Stimulated activated CD4-positive, alpha-beta T cell treated with anti-CD3 and anti-CD28 coated beads, Interleukin-4, amount 100 ng/mL, for 24 hours (primary cell): ENCODE measurements around the gene LOXL1.

Source experiments
- DNase-seq: peaks from one replicate; pipeline ENCODE4 v3.0.0-alpha.2; 2020

The LOXL1 gene

DNA sequence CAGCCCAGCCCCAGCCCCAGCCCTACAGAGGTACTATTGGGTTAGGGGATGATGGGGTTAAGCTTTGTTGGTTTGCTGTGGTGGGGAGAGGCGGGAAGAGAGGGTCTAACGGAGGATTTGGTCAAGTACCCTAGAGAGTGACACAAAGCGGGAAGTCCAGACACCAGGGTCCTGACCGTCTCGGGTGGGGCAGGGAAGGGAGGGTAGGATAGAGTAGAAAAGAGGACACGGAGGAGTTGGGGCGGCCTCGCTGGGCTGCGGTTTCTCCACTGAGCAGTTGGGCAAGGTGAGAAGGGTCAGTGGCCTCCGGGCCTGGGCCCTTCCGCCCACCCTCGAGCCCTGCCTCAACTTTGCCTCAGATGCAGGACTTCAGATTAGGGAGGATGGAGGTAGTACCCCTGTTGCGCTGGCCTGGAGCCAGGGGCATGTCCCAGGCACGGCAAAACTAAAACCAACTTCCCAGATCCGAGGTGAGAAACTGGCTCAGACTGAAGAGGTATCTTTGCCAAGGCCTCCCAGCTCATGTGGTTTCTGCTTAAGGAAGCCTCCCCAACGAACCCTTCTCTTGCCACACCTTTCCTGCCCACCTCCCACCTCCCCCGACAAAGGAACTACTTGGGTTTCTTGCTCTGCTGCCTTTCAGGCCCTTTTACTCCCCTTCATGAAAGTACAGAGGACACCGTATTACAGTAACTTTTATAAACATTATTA is 68.8 kb downstream of the LOXL1 start:
- DNase-seq = no peak

DNA sequence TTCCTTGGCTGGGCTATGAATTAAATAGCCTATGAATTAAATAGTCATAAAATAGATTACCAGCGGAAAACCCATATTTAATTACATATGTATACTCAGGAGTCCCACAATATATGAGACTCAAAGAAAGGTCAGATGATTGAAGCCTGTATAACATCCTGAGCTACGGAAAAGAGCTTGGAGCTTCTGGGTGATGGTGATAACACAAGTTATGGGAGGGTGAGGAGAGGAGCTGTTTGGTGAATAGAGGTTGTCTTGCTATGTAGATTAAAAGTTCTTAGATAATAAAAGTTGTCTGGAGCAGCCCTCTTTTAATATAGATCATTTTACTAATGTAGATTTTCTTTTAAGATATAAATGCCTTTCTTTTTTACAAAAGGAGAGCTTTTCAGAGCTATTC is 70.0 kb downstream of the LOXL1 start:
- DNase-seq = no peak

DNA sequence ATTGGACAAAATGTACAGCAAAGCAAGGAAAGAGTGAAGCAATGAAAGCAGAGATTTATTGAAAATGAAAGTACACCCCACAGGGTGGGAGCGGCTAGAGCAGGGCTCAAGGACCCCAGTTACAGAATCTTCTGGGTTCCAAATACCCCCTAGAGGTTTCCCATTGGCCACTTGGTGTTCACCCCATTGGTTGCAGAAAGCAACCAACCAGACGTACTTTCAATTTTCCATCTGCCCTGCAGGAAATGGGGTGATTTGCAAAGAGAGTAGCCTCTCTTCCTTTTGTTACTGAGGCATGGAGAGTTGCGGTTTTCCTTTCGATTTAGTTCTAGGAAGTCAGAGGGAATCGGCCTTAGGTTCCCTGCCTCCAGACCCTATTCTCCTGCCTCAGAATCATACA is 70.7 kb downstream of the LOXL1 start:
- no peak for DNase-seq

DNA sequence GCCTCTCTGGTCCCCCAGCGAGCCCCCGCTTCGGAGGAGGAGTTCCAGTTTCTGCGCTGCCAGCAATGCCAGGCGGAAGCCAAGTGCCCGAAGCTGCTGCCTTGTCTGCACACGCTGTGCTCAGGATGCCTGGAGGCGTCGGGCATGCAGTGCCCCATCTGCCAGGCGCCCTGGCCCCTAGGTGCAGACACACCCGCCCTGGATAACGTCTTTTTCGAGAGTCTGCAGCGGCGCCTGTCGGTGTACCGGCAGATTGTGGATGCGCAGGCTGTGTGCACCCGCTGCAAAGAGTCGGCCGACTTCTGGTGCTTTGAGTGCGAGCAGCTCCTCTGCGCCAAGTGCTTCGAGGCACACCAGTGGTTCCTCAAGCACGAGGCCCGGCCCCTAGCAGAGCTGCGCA is 71.7 kb downstream of the LOXL1 start:
- no peak for DNase-seq
